GM18508 (cell line): Measurements from ENCODE around the gene CXADR.
"Not testable (repeated sequence)": the region's sequence is repeated elsewhere in the genome, so short reads cannot be mapped to it uniquely, and the experiment has no call there.

Experiments
- ATAC-seq: cut with Tn5 transposase; IDR thresholded peaks from one replicate; pipeline ENCODE4 v1.9.1; 2021; ENCODE audit warnings: moderate number of reproducible peaks; ENCODE audit not compliant: insufficient read depth, unreplicated experiment

The CXADR gene

DNA sequence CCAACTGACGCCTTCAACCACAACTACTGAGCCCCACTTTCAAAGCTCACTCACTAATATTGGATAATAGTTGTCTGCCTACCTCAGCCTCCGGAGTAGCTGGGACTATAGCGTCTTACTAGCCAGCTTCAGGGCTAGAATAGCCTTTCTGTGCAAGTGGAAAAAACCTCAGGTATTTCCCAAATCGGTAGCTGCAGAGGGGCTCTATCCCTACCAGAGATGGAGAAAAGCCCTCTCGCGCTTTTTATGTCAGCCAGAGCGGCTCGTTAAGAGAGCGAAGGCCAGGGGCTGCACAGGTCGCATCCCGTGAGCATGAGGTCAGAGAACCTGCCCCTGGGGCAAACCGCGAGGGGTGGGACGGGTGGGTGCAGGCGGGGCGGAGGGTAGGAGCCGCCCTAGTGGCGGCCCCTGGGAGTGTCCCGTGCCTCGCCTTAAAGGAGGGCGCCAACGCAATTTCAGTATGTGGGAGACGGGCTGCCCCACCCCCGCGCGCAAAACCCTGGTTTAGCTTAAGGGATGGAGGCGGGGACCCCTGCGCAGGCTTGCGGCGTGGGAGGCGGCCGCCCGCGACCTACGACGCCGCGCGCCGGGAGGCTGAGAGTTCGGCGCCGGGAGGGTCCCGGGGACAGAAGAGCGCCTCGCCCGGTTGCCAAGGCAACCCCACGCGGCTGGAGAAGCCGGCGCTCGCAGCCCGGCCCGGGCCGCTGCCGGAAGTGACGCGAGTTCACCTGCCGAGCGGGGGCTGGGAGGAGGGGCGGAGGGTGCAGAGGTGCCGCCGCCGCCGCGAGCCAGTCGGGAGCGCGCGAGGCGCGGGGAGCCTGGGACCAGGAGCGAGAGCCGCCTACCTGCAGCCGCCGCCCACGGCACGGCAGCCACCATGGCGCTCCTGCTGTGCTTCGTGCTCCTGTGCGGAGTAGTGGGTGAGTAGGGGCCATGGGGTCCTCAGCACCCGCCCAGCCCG, at the start of gene CXADR:
Gene CXADR, plus strand, starts transcription at position 791 of the 961 bp plus-strand sequence. Its CDS starts 87 bp downstream, at position 878.
- peak; percentile 55 for ATAC-seq

DNA sequence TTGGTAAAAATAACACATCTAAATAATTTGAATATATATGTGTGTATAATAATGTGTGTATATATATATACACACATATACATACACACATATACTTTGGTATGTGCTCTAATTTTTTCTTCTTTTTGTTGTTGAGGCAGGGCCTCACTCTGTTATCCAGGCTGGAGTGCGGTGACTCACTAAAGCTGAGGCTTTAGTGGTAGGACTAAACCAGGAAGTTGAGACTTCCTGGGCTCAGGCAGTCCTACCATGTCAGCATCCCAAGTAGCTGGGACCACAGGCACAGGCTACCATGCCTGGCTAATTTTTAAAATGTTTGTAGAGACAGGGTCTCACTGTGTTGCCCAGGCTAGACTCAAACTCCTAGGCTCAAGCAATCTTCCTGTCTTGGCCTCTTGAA, 46.7 kb upstream of the CXADR start:
- ATAC-seq: no peak

DNA sequence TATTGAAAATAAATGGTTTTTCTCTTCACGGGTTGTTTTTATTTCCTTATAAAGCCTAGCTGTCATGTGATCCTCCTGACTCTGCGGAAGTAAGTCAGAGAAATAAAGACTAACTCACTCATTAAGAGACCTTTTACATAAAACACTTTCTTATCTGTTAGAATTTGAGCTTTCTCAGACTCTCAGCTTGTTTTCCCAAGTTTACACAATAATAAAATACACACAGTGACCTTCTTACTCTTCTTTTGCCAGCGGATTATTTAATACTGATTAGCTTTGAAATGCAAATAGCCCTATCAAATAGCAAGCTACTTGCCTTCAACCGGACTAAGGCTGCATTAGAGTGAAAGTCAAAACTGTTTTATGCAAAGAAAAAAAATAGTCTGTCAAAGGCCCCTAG, 45.5 kb upstream of the CXADR start:
- no peak for ATAC-seq

DNA sequence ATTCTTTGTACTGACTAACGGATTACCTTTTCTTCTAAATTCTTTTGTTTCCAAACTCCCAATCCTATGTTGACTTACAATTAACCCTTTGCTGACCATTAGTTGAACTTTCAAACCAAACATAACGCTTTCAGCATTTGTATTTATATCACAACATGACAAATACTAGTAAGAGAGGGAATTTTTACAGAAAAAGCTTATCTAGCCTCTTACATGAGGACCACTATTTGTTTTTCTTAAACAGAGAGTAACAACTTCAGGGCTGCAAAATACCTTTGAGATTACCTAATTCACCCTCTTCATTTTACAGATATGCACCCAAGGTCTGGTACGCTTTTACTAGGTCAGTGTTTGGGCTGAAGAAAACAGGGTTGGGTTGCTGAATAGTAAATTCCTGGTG, 45.0 kb upstream of the CXADR start:
- no peak for ATAC-seq

DNA sequence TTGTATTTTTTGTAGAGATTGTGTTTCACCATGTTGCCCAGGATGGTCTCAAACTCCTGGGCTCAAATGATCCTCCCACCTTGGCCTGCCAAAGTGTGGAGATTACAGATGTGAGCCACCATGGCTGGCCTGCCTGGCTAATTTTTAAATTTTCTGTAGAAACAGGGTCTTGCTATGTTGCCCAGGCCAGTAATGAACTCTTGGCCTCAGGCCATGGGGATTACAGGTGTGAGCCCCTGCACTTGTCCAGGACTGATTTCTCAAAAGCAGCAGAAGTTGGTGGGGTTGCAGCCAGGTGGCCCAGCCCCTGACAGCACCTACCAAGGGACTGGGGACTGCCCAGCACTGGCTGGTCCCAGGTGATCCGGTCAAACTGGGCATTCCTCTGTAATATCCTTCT, 44.1 kb upstream of the CXADR start:
- ATAC-seq: no peak

DNA sequence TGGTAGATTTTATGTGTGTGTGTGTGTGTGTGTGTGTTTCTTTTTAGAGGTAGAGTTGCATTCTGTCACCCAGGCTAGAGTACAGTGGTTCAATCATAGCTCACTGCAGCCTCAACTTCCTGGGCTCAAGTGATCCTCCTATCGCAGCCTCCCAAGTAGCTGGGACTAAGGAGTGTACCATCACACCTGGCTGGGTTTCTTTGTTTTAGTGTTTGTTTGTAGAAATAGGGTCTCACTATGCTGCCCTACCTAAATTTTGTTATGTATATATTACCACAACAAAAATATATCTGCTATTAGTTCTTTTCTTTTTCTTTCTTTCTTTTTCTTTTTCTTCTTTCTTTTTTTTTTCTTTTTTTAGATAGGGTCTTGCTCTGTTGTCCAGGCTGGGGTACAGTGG, 43.1 kb upstream of the CXADR start:
- ATAC-seq: no peak

DNA sequence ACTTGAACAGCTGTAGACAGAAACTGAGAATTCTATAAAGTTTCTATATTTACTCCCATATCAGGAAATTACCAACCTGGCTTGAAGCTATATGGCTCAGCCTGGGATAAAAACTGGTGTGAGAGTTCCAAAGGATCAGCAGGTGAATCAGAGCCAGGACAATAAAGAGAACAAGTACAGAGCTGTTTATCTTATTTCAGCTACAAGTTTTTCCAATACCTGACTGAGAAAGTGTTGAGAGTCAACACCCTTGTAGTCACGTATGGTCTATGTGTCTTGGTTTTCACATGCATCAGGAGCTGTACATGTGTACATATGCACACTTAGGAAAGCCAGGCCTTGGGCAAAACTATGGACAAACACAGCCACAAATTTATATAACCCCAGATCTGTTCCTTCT, 40.7 kb upstream of the CXADR start:
- ATAC-seq: no peak

DNA sequence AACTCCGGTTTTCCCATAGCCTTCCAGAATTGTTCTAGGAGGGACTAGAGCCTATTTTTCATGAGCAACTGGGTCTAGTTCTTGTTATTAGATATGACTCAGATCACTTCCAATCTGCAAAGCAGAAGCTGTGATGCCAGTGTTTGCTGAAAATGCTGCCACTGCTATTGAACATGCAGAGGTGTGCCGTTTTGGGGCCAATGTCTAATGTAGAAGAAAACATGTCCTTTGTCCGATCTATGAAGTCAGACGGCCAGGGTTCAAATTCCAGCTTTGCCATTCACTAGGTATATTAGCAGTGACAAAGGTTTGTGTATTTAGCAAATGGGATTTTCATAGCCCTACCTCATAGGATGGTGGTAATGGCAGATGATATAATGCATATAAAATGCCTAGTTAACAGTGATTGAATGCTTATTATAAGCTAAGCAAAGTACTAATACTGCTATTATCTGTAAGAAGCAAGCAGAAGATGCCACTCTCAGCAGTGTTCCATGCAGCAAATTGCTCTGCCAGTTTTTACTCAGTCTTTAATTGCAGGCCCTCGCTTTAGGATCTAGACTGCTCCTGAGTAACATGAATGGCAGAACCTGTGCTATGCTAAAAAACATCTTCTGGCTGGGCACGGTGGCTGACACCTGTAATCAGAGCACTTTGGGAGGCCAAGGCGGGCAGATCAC, 40.1 kb upstream of the CXADR start:
- no peak for ATAC-seq

DNA sequence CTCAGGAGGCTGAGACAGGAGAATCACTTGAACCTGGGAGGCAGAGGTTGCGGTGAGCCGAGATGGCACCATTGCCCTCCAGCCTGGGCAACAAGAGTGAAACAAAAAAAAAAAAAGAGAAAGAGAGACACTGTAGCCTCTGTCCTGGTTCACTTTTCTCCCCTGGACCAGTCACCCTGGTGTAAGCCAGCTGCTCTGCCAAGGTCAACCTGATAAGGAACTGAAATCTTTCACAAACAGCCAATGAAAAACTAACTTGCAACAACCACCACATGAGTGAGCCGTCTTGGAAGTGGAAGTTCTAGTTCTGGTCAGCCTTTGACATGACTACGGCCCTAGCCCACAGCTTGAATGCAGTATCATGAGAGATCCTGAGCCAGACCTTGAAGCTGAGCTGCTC, 36.8 kb upstream of the CXADR start:
- no peak for ATAC-seq

DNA sequence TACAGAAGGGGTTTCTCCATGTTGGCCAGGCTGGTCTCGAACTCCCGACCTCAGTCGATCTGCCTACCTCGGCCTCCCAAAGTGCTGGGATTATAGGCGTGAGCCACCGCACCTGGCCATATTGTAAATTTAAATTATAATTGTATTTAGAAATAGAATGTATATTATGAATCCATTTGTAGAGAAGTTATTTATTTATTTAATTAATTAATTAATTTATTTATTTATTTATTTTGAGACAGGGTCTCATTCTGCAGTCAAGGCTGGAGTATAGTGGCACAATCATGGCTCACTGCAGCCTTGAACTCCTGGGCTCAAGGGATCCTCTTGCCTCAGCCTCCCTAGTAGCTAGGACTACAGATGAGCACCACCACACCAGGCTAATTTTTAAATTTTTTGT, 34.7 kb upstream of the CXADR start:
- not testable (repeated sequence) for ATAC-seq

DNA sequence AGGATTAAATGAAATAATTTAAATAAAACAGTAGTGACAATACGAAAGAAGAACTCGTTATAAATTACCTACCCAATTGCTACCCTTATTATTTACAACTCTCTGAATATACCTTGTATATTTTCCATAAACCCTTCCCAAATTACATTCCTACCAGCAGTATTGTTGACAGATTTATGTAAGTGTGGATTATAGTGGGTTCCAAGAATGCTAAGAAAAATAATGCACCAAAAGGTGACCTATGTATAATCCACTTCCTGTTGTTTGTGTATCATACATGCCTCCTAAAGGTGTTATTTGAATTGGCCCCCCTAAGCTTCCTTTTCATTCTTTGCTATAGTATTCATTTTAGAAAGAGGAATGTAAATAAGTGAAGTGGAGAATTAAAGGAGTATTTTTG, 33.2 kb upstream of the CXADR start:
- ATAC-seq: no peak

DNA sequence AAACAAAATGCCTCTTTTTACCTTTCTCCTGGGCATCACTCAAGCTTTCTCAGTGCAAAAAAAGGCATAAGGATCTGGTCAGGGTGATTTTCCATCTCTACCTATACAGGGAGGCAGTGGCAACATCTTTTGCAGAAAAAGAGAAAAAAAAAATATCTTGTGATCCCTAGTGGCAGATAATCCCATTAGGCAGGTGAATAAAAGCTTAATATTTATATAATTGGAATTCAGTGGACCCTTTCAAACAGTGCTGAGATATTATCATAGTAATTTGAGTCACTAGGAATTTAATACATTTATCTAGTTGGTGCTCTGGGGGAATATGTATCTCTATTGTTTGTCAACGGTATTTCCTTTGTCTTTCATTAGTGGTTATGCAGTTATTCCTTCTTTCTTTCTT, 29.9 kb upstream of the CXADR start:
- no peak for ATAC-seq

DNA sequence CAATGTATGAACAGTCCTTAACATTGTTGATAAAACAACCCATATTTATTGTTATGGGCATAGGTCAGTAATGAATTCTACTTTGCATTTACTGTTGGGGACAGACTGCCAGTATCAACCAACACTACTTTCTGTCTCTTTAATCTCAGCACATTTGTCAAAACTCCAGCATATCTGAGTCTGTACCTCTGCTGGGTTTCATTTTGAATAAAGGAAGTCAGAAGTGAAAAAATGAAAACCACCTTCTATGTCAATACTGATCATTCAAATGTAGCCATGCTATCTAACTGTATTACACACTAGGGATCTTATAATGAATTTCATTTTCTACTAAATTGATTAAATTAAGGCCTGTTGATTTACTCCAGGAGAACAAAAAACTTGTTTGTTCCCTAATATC, 24.2 kb upstream of the CXADR start:
- ATAC-seq: no peak

DNA sequence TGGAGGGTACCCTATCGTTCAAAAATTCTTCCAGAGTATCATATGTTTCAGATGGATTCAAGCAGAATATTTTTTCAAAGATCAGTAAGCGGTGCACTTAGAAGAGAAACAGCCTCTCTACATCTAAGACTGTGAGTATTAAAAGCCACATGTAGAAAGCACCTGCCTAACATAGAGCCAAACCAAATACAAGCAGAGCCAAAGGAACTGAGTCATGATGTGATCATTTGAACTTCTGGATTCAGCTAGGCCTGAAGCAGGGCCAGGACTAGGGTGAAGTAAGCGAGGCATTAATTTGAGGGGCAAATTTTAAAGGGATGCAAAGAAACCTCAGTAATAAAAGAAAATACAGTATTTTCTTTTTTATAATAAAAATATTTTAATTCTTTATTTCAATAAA, 23.3 kb upstream of the CXADR start:
- not testable (repeated sequence) for ATAC-seq

DNA sequence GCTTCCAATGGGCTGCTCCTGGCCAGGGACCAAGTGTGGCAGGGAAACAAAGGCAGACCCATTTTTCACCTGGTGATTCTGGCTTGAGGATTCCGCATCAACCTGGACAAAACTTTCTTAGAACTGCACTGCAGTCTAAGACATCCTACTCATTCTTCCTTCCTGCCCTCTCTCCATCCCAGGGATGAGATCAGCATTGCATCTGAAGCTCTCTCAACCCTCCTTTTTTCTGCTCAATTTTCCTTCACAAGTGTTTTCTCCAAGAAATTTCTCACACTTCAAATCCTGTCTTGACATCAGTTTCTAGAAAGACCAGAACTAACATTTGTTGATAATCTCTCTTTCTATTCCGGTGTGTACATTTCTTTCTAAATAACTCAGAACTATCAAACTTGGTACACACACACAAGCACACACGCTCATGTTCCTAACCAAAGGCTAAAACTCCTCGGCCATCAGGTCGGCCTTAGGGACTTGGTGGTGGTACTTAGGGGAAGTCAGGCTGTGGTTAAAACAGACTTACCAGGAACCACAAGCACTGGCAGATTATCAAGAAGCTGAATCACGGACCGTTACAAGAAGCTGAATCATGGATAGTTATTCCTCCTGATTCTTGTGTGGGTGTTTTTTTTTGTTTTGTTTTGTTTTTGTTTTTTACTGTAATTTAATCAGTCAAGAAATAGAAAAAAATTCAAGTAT, 21.0 kb upstream of the CXADR start:
- no peak for ATAC-seq

DNA sequence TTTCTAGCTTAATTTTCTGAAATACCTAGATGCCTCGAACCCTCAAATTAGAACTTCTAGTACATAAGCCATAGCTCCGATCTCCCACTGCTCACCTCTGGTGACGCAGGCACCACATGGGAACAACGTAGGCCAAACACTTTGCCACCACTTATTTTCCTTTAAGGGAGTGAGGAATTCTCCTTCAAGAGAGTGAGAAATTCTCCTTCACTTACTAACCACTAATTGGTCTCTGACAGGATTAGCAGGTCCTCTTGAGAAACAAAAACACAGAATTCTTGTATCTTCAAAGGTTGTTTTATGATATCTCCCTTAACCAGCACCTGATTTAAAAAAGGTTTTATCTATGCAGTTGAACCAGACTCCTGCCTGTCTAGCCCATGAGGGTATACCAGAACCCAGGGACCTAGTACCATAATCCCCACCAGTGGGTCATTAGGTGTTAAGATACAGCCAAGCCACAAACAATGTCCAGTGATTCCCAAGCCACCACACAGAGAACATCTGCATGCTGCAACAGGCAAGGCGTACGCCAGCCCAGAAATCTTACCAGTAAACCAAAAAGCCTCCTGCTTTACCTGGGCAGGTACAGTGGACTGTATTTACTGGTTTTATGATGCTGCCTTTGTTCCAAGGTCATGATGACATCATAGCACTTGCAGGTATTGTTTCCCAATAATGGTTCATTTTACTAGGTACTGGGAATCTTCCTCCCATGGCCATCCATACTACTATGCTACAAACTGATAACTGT, 20.3 kb upstream of the CXADR start:
- no peak for ATAC-seq

DNA sequence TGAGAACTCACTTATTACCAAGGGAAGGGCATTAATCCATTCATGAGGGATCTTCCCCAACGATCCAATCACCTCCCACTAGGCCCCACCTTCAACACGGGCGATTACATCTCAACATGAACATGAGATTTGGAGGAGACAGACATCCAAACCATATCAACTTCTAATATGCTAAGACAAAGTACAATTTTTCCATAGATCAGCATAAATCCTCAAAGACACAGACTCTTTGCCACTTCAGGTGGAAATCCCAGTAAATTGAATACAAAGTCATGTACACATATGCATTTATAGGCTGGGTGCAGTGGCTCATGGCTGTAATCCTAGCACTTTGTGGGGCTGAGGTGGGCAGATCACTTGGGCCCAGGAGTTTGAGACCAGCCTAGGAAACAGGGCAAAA, 18.8 kb upstream of the CXADR start:
- ATAC-seq: no peak

DNA sequence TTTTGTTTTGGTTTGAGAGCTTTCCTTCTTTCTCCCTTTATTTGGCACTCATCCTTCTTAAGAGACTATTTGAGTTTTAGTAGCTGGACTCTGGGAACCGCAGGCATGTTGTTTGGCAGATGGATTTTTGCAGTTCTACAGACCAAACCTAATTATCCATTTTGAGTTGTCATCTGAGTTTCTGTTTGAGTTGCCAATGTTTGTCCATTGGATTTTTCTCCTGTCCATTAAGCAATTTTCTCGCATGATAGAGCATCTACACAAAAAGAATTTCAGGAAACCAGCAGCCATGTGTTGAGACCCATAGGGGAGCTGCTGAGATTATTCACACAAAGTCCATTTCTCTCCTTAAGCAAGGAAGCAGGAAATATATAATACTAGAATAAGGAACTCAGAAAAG, 17.2 kb upstream of the CXADR start:
- ATAC-seq: no peak

DNA sequence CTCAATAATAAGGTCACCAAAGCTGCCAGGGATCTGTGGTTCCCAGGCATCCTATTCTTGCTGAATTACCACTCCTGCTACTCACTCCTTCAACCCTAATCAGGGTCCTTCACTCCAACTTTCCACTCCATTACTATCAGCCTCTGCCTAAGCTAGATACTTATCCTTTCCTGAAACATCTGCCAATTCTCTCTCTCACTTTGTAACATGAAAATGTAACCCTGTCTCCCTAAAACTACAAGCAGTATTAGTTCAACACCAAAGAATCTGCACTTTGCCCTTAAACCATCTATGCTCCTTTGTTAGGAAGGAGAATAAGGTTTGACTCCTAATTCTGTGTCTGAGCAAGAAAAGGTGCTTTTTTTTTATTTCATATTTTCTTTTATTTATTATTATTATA, 15.5 kb upstream of the CXADR start:
- ATAC-seq: no peak

DNA sequence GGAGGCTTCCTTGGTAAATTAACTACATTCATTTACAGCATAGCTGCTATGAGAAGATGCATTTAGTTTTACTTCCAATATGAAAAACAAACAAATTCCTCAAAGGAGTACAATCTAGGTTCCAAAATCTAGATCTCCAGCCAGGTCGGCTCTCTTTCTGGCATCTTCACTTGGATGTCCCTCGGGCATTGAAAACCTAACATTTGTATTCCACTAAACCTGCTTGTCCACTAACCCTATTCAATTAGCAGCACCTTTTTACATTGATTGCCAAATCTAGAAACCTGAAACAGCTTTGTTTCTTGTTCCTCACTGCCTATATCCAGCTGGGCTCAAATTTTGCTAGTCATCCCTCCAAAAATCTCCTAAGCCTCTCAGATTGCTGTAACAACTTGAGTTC, 14.3 kb upstream of the CXADR start:
- ATAC-seq: no peak
